ENCODE results near the gene UBE2I.

Gene UBE2I

DNA sequence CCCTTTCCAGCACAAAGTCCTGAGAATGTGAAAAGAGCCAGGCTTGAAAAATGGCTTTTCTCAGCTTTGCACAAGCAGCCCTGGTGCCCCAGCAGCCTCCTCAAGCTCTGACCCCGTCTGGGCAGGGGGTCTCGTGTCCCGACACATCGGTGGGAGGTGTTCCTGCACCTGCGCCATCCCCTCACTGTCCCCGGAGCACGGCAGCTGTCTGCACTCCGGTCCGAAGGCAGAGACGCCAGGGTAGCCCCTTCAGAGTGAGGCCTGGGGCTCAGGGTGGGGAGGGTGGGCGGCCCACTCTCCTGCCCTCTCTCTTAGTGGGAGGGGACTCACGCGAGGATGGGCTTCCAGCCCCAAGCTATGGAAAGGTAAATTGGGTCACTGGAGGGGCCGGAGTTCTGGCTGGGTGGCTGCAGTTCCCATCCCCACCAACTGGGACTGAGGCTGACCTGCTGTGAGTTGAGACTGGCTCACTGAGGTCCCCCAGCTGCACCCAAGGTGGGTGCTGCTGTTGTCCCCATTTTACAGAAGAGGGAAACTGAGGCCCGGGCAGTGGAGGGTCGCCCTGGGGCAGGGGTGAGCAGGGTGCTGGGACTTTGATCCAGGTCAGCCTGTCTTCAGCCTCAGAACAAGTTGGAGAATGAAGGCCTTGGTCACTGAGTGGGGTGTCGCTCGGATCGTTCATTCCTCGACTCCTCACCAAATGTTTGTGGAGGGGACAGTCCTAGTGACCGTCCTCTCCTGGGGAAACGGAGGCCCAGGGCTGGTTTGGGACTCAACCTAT is 21.7 kb downstream of the UBE2I start:
- no peak for DNase-seq (ENCODE audit: low spot score)

DNA sequence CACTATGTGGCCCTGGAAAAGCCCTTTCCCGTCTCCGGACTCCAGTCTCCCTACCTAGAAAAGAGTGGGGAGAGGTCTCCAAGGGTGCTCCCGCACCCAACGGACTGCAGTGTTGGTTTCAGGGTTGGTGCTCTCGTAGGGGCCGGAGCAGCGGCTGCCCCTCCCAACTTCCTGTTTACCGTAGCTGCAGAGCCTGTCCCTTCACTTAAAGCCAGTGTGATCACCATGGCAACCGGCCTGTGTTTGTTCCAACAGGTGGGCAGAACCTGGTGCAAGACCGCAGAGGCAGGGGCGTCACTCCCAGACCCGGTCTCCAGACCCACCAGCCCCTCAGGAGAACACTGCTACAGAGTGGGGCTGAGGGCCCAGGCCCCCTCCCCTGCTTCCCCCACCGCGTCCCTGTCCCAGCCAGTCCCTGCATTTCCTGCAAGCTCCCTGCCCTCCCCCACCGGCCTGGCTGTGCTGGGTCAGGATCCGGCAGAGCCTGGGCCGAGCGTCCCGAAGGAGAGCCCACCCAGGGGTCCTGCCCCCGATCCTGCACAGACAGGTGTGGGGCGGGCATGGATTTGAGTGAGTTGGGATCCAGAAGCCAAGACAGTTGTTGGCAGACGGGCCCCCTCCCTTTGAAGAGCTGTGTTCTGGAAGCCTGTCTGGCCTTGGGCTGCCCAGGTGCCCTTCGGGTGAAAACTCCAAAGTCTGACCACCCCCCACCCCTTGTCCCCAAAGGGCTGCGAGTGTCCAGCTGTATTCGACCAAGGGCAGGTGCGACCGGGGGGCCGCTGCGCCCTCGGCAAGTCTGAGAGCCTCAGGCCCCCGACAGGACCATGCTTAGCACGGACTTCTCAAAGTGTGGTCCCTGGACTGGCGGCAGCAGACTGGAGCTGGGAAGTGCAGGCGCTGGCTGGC is 22.5 kb downstream of the UBE2I start:
- peak; percentile 72 for DNase-seq (ENCODE audit: low spot score)

DNA sequence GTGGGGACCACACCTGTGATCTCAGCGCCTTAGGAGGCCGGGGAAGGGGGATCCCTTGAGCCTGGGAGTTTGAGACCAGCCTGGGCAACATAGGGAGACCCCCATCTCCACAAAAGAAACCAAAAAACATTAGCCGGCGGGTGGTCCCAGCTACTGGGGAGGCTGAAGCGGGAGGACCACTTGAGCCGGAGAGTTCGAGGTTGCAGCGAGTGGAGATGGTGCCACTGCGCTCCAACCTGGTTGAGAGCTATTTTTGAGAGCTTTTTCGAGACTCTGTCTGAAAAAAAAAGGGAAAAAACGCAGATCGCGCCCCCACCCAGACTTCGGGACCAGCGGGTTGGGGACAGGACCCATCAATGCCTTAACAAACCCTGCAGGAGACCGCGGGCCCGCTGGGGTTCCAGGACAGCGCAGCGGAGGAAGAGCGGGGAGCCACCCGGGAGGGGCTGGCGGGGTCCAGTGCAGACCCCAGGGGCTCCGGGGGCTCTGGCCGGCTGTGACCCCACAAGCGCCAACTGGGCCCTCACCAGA is 23.2 kb downstream of the UBE2I start:
- DNase-seq (ENCODE audit: low spot score) = no peak

DNA sequence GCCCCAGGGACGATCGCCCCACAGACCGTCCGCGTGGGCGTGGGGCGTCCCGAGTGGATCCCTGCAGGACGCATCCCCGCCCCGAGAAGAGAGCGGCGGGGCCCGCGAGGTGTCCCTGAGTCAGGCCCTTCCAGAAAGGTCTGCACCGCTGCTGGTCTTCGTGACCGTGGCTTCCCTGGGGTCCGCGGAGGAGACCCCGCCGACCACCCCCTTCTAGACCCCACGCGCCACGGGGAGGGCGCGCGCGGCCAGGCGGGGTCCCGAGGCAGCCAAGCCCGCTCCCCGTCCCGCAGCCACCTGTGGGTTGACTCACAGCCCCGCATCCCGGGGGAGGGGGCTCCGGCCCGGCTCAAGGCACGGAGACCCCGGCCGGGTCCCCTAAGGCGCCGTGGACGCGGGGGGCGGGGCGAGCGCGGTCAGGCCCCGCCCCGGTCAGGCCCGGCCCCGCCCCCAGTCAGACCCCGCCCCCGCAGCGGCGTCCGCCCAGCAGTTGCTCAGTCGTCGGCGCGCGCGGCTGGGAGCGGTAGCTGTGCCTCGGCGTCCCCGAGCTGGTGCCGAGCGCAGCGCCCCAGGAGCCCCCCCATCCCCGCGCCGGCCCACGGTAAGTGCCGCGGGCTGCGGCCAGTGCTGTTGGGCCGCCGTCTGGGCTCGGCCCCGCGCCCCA is 23.8 kb downstream of the UBE2I start, which contains the start of gene BAIAP3:
TSS of gene BAIAP3 (plus strand) at position 497 of the 664 bp plus-strand sequence. CDS start 4,905 bp downstream, outside the sequence.
- peak; percentile 42 for DNase-seq (ENCODE audit: low spot score)

DNA sequence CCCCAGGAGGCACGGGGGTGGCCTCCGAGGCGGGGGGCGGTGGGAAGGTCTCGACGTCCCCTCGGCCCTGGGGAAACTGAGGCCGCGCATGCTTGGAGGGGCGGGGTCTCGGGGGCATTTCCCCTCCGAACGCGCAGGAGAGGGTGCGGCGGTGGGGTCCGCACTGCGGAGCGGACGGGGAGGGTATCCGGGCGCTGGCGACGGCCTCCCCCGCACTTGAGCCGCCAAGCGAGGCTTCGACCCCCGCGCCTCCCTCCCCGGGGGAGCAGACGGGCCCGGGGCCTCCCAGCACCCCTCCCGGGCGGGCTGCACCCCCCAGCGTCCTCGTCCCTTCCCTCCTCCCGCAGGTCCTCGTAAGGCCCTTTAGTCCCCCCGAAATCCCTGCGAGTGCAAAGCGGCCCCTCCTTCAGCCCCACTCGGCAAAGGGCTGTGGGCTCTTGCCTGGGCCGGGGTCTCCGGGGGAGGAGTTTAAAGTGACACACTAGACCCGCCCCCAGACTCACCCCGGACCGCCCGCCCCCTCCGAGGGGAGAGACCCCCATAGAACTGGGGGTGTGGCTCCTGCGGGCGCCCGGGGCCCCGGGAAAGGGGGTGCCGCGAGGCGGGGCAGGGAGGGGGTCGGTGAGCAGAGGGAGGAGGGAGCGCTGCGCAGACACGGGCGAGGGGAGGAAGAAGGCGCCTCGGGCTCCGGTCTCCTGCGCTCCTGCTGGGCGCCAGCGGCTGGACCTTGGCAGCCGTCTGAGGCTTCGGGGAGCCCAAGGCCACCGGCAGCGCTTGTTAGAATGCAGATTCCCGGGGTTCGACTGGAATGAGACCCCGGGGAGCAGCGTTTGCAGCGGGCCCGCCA is 24.6 kb downstream of the UBE2I start:
- DNase-seq (ENCODE audit: low spot score) = no peak

DNA sequence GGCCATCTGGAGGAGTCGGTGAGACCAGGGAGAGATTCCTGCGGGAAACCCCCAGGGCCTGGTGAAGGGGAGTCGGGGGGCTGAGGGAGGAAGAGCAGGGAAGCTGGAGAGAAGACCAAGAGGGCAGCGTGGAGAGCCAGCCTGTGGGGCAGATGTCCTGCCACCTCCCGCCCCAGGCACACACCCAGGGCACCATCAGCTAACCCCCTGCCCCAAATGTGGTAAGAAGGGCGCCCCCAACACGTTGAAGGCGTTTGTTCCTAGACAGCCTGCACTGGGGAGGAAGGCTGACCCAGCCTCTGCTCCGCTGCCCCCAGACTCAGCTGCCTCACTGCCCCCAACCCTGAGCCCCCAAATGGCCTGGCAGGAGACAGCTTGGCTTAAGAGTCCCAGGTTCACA is 25.3 kb downstream of the UBE2I start:
- DNase-seq (ENCODE audit: low spot score) = no peak

DNA sequence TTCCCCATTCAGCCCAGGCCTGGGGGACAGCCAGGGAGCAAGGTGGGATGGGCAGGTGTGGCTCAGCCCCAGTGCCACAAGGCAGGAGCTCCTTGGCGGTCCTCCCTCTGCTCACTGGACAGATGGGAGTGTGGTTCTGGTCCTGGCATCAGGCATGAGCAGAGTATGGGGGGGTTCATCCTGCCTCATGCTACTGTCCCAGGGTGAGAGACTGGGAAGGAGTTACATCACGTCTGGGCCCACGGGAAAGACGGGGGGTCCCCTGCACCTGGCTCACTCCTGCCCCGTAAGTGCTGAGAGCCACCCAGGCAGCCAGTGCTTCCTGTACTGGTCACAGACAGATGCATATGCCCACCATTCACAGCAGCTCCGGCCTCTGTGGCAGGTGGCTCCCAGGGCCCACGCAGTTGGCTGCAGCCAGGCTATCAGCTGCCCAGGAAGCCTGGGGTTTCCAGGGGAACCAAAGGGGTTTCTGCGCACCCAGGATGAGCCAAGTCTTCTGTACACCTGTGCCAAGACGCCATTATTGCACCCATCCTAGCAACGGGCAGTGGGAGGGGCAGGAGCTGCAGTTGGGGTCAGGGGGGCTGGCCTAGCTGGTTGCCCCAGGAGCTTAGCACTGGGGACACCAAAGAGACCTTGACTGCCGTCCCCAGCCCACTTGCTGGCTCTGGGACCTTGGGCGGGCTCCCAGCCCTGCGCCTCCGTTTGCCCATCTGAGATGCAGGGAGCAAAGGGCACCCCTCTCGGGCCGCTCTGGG is 26.0 kb downstream of the UBE2I start:
- no peak for DNase-seq (ENCODE audit: low spot score)

DNA sequence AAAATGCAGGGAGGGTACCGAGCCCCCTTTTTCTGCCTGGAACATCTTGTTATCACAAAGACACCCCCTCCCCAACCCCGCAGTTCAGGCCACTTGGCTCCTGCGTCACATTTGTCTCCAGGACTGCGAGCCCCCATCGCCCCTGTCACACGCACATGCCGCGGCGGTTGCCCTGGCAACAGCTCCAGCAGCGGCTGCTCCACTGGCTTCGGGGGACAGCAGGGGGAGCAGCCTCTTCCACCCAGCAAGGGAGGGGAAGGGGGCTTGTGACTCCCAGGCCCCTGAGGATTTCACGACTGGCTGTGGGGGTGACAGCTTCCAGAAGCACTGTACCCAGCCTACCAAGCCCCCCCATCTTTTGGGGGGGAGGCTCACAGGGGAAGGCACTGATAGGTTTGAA is 26.6 kb downstream of the UBE2I start:
- no peak for DNase-seq (ENCODE audit: low spot score)

DNA sequence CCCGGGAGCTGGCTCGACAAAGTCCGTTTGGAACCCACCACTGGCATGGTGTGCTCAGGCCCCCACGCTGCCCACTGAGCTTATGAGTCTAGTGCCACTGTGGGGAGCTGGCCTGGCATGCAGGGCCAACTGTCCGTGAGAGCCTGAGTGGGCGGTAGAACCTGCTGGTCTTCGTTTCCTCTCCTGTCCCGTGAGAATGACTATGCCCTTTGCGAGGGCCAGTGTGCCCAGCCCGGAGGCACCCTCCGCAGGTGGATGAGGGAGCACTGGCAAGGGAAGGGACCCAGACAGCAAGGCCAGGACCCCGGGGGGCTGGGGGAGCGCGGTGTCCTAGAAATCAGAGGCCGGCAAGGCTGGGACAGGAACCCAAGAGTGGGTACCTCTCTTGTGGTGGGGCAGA is 27.2 kb downstream of the UBE2I start:
- DNase-seq (ENCODE audit: low spot score) = no peak

DNA sequence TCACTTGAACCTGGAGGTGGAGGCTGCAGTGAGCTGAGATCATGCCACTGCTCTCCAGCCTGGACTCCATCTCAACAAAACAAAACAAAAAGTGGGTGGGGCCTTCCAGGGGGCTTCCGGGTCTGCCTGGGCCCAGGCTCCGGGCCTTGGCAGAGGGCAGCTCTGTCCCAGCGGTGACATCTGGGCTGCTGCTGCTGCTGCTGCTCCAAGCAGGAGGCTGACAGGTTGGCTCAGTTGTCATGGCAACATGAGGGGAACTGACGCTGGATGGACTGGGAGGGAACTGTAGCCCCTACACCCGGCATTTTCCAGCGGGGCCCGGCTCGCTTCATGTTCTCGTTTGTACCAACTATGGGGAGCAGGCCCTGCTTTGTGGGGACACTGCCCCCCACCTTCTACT is 28.1 kb downstream of the UBE2I start:
- DNase-seq (ENCODE audit: low spot score) = no peak

DNA sequence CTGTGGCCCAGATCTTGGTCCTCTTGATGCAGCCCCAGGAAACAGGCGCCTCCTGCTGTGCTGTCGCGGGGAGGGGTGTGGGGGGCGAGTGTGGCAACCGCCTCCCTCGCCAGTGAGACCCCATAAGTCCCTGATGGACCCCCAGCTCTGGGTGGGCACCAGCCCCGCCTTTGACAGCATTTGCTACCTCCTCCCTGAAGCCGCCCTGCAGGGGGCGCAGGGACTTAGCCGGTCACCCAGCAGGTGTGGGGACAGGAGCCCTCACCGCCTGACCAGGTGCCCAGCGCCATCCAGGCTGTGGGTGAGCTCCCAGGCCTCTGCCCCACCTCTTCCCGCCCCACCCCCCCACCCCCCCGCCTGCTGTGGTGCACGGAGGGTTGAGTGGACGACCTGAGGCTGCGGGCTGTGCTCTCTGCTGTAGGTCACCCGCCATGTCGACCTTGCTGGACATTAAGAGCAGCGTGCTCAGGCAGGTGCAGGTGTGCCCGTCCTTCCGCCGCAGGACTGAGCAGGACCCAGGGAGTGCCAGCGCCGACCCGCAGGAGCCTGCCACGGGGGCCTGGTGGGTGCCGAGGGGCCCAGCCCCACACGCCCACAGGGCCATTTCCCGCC is 28.8 kb downstream of the UBE2I start:
- peak; percentile 29 for DNase-seq (ENCODE audit: low spot score)

DNA sequence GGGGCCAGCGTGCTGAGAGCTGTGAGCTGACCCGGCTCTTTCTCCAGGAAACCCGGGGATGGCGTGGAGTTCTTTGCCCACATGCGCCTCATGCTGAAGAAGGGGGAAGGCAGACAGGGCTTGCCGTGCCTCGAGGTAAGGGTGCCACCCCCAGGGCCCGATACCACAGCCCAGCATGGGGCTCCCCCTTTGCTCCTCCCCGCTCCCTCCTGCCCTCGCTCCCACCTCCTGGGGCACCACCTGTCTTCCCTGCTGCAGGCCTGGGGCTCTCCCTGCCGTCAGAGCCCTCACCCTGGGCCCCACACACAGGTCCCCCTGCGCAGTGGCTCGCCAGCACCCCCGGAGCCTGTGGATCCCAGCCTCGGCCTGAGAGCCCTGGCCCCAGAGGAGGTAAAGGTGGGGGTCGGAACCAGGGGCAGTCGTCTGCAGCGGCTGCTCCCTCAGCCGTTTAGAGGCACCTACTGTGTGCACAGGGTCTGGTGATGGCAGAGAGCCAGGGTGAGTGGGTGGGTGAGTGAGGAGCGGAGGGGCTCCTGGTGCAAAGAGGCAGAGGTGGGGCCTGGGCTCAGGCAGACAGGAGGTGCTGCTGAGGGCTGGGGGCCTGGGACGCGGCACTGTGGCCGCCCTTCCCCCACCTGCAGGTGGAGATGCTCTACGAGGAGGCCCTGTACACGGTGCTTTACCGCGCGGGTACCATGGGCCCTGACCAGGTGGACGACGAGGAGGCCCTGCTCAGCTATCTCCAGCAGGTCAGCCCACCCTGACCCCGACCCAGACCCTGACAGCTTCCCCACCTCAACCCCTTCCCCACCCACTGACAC is 29.6 kb downstream of the UBE2I start:
- no peak for DNase-seq (ENCODE audit: low spot score)

DNA sequence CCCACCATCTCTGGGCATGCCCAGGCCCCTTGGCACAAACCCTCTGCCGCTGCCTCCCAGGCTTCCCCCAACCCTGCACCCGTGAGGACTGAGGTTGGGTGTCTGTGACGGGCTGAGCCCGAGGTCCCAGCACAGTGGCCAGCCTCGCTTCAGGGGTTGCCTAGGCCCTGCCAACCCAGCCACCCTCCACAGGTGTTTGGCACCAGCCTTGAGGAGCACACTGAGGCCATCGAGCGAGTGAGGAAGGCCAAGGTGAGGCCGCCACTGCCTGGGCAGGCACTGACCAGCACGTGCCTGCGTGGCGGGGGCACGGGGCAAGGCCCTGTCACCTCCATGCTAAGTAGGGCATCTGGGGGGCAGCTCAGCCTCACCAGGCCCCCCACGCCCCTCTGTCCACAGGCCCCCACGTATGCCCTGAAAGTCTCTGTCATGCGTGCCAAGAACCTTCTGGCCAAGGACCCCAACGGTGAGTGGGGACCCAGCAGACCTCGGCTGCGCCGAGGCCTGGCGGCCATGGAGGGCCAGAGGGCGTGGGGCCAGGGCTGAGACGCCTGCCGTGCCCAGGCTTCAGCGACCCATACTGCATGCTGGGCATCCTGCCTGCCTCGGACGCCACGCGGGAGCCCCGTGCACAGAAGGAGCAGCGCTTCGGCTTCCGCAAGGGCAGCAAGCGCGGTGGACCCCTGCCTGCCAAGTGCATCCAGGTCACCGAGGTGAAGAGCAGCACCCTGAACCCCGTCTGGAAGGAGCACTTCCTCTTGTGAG is 31.5 kb downstream of the UBE2I start:
- DNase-seq (ENCODE audit: low spot score) = no peak

DNA sequence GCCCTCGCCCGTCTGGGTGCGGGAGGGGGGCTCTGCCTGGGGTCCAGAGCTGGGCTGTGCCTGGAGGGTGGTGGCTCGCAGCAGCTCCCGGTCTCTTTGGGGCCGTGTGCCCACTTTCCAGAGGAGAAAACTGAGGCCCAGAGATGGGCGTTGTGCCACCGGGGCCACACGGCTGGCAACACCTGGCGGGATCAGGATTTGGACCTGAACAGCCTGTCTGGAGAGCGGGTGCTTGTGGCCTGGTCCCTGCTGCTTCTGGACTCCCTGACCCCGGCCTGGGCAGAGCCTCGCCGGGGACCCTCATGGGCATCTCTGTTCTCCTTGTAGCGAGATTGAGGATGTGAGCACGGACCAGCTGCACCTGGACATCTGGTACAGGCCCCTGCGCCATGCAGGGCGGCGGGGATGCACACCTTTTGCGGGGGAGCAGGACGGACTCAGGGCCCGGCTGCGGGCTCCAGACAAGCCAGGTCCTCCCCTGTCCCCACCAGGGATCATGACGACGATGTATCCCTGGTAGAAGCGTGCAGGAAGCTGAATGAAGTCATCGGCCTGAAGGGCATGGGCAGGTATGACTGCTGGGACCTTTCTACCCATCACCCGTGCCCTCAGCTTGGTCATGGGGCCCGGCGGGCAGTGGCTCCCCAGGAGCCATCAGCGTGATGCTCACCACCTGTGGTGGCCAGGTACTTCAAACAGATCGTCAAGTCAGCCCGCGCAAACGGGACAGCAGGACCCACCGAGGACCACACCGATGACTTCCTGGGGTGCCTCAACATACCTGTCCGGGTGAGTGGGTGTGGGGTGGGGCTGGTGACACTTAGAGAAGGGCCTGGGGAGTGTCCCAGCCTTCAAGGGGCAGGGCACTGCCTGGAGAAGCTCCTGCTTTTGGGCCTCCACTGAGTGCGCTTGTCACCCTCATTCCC is 32.3 kb downstream of the UBE2I start:
- DNase-seq (ENCODE audit: low spot score) = no peak

DNA sequence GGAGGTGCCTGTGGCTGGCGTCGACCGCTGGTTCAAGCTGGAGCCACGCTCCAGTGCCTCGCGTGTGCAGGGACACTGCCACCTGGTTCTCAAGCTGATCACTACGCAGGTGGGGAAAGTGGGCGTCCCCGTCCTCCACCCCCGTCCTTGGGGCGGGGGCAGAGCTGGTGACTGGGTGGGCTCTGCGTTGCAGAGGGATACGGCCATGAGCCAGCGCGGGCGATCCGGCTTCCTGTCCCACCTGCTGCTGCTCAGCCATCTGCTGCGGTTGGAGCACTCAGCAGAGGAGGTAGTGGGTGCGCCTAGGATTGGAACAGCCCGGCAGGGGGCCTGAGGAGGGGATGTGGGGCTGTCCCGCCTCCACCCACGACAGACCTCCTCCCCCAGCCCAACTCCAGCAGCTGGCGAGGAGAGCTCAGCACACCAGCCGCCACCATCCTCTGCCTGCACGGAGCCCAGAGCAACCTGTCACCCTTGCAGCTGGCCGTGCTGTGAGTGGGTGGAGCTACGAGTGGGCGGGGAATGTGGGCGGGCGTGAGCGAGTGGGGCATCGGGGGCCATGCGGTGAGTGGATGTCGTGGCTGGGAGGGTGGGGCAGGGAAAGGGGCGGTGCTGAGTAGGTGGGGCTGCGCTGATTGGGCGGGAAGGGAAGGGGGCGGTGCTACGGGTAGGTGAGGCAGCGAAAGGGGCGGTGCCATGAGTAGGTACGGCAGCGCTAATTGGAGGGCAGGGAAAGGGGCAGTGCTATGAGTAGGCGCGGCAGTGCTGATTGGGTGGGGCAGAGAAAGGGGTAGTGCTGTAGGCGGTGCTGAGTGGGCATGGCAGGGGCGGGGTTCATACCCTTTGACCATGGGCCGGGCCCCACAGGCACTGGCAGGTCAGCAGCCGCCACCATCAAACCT is 33.3 kb downstream of the UBE2I start:
- DNase-seq (ENCODE audit: low spot score) = peak; percentile 98
